Endothelial cell of umbilical vein (primary cell): ENCODE data around the gene GLDN.

Experiments
- CTCF ChIP-seq, 2 donors: IDR thresholded peaks; 1 replicate in 1 of 2; 2 replicates in 1 of 2; pipeline ENCODE4 v1.5.1; 2011; ENCODE audit warnings: low read length in 2 of 2, mild to moderate bottlenecking in 2 of 2, moderate library complexity in 2 of 2, control low read depth in 1 of 2, inconsistent platforms in 1 of 2, low read depth in 1 of 2; ENCODE audit not compliant: insufficient read depth in 1 of 2; ENCODE audit errors: extremely low read depth in 1 of 2
- EZH2 ChIP-seq: IDR thresholded peaks from 2 replicates; pipeline ENCODE4 v1.6.1; 2012; ENCODE audit warnings: borderline replicate concordance, low read depth, mild to moderate bottlenecking, moderate library complexity, low read length, inconsistent platforms; ENCODE audit not compliant: severe bottlenecking
- FOS ChIP-seq: IDR thresholded peaks from 2 replicates; pipeline ENCODE4 v1.6.1; 2011; ENCODE audit warnings: mild to moderate bottlenecking, low read length, moderate library complexity, borderline replicate concordance; ENCODE audit not compliant: insufficient read depth
- JUN ChIP-seq: IDR thresholded peaks from 2 replicates; pipeline ENCODE4 v1.6.1; 2011; ENCODE audit warnings: borderline replicate concordance, low read depth; ENCODE audit not compliant: insufficient read length, insufficient read depth
- POLR2A ChIP-seq: IDR thresholded peaks from 2 replicates; pipeline ENCODE4 v1.6.1; 2012; ENCODE audit warnings: low read depth, mild to moderate bottlenecking, control low read depth, low read length
- POLR2AphosphoS5 ChIP-seq: IDR thresholded peaks from 2 replicates; pipeline ENCODE4 v1.6.1; 2012; ENCODE audit warnings: low read depth, mild to moderate bottlenecking, control low read depth, low read length, moderate library complexity; ENCODE audit not compliant: insufficient read depth
- TF ChIP-seq, protein P1 (sequence below): IDR thresholded peaks from 2 replicates; pipeline ENCODE4 v1.6.1; 2011; ENCODE audit not compliant: insufficient read depth, insufficient read length

DNA sequence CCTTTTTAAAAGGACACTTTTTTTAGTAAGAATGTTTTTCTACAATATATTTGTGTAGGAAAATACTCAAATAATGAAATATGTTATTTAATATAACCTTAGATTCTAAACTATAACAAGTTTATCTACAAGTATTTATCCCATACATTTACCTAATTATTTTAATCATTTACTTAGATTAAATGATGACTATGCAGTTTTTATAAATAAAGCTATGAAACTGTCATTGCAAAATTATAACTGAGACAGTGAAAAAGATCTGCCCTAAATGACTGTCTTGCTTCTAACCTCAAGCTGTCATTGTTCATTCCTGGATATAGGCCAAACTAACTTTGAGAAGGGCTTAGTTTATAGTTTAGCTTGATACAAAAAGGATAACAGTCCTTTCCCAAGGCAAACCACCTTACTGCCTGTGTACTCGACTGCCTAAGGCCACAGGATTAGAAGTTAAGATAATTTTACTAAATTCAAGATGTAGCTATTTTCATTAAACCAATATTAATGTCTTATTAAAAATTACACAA lies 84.1 kb downstream of the GLDN start:
- TF ChIP-seq CTCF (IDR thresholded peaks at IDR 0.05; ENCODE audit: extremely low read depth in 1 of 2, insufficient read depth in 1 of 2, low read depth in 1 of 2, low read length in 2 of 2) (no peak), FOS (no peak), EZH2 (no peak), JUN (no peak), POLR2A (no peak), POLR2AphosphoS5 (no peak)
- TF ChIP-seq, protein P1, sequence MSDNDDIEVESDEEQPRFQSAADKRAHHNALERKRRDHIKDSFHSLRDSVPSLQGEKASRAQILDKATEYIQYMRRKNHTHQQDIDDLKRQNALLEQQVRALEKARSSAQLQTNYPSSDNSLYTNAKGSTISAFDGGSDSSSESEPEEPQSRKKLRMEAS = no peak
